SKM-1 (cell line): Measurements from ENCODE around the gene TRMT11.
"Not testable (repeated sequence)": the region's sequence is repeated elsewhere in the genome, so short reads cannot be mapped to it uniquely, and the experiment has no call there.

Experiments
- DNase-seq: peaks from one replicate; lab custom pipeline; 2025; ENCODE audit not compliant: unreplicated experiment; lab: John Stamatoyannopoulos, UW

Gene TRMT11

GRCh38 chr6:126041516-126041915 lies 55.2 kb downstream of the TRMT11 start:
- DNase-seq, result no peak

- DNase-seq, result no peak
Observed at GRCh38 chr6:126042001-126042419, 55.7 kb downstream of the TRMT11 start.

- no peak for DNase-seq
Observed at GRCh38 chr6:126047648-126048047, 61.3 kb downstream of the TRMT11 start.

- DNase-seq, result no peak
Observed at GRCh38 chr6:126048635-126049034, 62.3 kb downstream of the TRMT11 start.

GRCh38 chr6:126050795-126051194 lies 64.5 kb downstream of the TRMT11 start:
- DNase-seq, result no peak

GRCh38 chr6:126051791-126052190 lies 65.5 kb downstream of the TRMT11 start:
- DNase-seq, result no peak

GRCh38 chr6:126052485-126052884 lies 66.1 kb downstream of the TRMT11 start:
- DNase-seq, result no peak

GRCh38 chr6:126054258-126054702 lies 67.9 kb downstream of the TRMT11 start:
- no peak for DNase-seq

- DNase-seq, result no peak
Observed at GRCh38 chr6:126054802-126055201, 68.5 kb downstream of the TRMT11 start.

- DNase-seq, result no peak
Observed at GRCh38 chr6:126055449-126055848, 69.1 kb downstream of the TRMT11 start.

GRCh38 chr6:126056355-126057004 lies 70.1 kb downstream of the TRMT11 start:
- no peak for DNase-seq

- DNase-seq, result not testable (repeated sequence)
Observed at GRCh38 chr6:126058085-126058484, 71.7 kb downstream of the TRMT11 start.

GRCh38 chr6:126060400-126060799 lies 74.1 kb downstream of the TRMT11 start:
- DNase-seq, result no peak

- DNase-seq, result no peak
Observed at GRCh38 chr6:126063512-126064146, 77.3 kb downstream of the TRMT11 start.

- no peak for DNase-seq
Observed at GRCh38 chr6:126064257-126064747, 78.0 kb downstream of the TRMT11 start.

- DNase-seq, result no peak
Observed at GRCh38 chr6:126064748-126065401, 78.5 kb downstream of the TRMT11 start.

- no peak for DNase-seq
Observed at GRCh38 chr6:126066053-126067048, 80.0 kb downstream of the TRMT11 start.

- DNase-seq, result no peak
Observed at GRCh38 chr6:126067073-126067472, 80.7 kb downstream of the TRMT11 start.

- no peak for DNase-seq
Observed at GRCh38 chr6:126069449-126069848, 83.1 kb downstream of the TRMT11 start.

GRCh38 chr6:126071000-126071647 lies 84.8 kb downstream of the TRMT11 start:
- DNase-seq, result no peak
